ENCODE measurements around the gene SLC29A2.

The SLC29A2 gene

GRCh38 chr11:66417000-66417399, 45.4 kb upstream of the SLC29A2 start:
- Histone ChIP-seq H3K36me3 (no peaks in the 10 kb centered on the region), H3K4me1 (peaks cover 4% of the 10 kb centered on the region), H3K4me3 (ENCODE audit: low read depth, low read length) (no peak overlapping the region), H3K27me3 (peaks cover 20% of the 10 kb centered on the region), H3K9me3 (no peaks in the 10 kb centered on the region)
- no peak for TF ChIP-seq CTCF (IDR thresholded peaks at IDR 0.05; ENCODE audit: low read depth, low read length)
- DNase-seq, result no peak

DNA sequence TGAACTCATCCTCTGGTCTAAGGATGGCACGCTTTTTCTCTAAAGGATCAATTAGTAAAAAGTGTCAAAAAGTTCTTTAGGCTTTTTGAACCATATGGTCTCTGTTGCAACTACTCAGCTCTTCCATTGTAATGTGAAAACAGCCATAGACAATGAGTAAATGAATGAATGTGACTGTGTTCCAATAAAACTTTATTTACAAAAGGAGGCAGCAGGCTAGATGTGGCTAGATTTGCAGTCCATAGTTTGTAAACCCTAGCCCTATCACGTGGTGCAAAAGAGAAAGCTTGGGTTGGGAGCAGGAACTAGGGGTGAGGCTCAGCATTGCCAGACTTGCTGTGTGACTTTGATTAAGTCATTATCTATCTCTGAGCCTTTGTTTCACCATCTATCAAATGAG, 43.9 kb upstream of the SLC29A2 start:
- H3K27me3 ChIP-seq, result peaks cover 4% of the 10 kb centered on the region
- TF ChIP-seq CTCF (IDR thresholded peaks at IDR 0.05; ENCODE audit: low read depth, low read length), result no peak
- no peak for DNase-seq
- H3K4me1 ChIP-seq, result peaks cover 4% of the 10 kb centered on the region
- no peaks in the 10 kb centered on the region for H3K9me3 ChIP-seq
- H3K4me3 ChIP-seq (ENCODE audit: low read depth, low read length), result no peak overlapping the region
- H3K36me3 ChIP-seq, result no peaks in the 10 kb centered on the region

- peaks cover 5% of the 10 kb centered on the region for H3K4me1 ChIP-seq
- no peaks in the 10 kb centered on the region for H3K36me3 ChIP-seq
- H3K27me3 ChIP-seq, result no peaks in the 10 kb centered on the region
- H3K4me3 ChIP-seq (ENCODE audit: low read depth, low read length), result no peak overlapping the region
- no peak for DNase-seq
- no peak for TF ChIP-seq CTCF (IDR thresholded peaks at IDR 0.05; ENCODE audit: low read depth, low read length)
- H3K9me3 ChIP-seq, result no peaks in the 10 kb centered on the region
Measured at GRCh38 chr11:66414120-66414934, 42.8 kb upstream of the SLC29A2 start.

GRCh38 chr11:66413167-66413566, 41.6 kb upstream of the SLC29A2 start:
- H3K27me3 ChIP-seq, result no peaks in the 10 kb centered on the region
- no peaks in the 10 kb centered on the region for H3K9me3 ChIP-seq
- H3K4me3 ChIP-seq (ENCODE audit: low read depth, low read length), result no peak overlapping the region
- peaks cover 3% of the 10 kb centered on the region for H3K4me1 ChIP-seq
- no peaks in the 10 kb centered on the region for H3K36me3 ChIP-seq
- DNase-seq, result no peak
- TF ChIP-seq CTCF (IDR thresholded peaks at IDR 0.05; ENCODE audit: low read depth, low read length), result no peak

GRCh38 chr11:66412110-66412509, 40.5 kb upstream of the SLC29A2 start:
- DNase-seq, result no peak
- H3K27me3 ChIP-seq, result no peaks in the 10 kb centered on the region; the same call in 1 of the 2 replicates
- no peak for TF ChIP-seq CTCF (IDR thresholded peaks at IDR 0.05; ENCODE audit: low read depth, low read length)

GRCh38 chr11:66411323-66411722, 39.8 kb upstream of the SLC29A2 start:
- TF ChIP-seq CTCF (IDR thresholded peaks at IDR 0.05; ENCODE audit: low read depth, low read length), result no peak
- Histone ChIP-seq H3K9me3 (no peaks in the 10 kb centered on the region), H3K36me3 (no peaks in the 10 kb centered on the region), H3K27me3 (peaks cover 3% of the 10 kb centered on the region), H3K4me1 (peaks cover 3% of the 10 kb centered on the region; the same call in 1 of the 2 replicates), H3K4me3 (ENCODE audit: low read depth, low read length) (no peak overlapping the region)
- DNase-seq, result no peak

More at GRCh38 chr11:66412110-66412509, 40.5 kb upstream of the SLC29A2 start:
- H3K36me3 ChIP-seq, result no peaks in the 10 kb centered on the region
- H3K4me3 ChIP-seq (ENCODE audit: low read depth, low read length), result no peak overlapping the region
- H3K9me3 ChIP-seq, result no peaks in the 10 kb centered on the region
- peaks cover 3% of the 10 kb centered on the region; the same call in 1 of the 2 replicates for H3K4me1 ChIP-seq

Measured in BE2C (cell line).